HepG2 (cell line): ENCODE measurements around the gene SIRPA. TPM values are rescaled to one million over a fixed set of nuclear protein-coding genes. Genes with fewer than 3 reads are reported as not detected.

Source experiments
- ATAC-seq: fragments of 200-7000 bp; cut with Tn5 transposase; 3 replicates; pipeline ENCODE4 v1.9.1; 2020; ENCODE audit warnings: mild to moderate bottlenecking, moderate library complexity
- BruUV-seq: library from RNA; stranded (reverse); fragments of 400-500 nt; replicated peaks from 2 replicates; lab custom pipeline; 2021; lab: Mats Ljungman, UMichigan
- CTCF ChIA-PET: fragments of 300-600 bp; formaldehyde crosslinking; extraction: SDS; loops from one replicate; lab custom pipeline; 2021; ENCODE audit warnings: low total read pairs, inconsistent platforms, low intra/inter-chr PET ratio; lab: Yijun Ruan, JAX
- POLR2A ChIA-PET: fragments of 350-600 bp; sonication (Branson Sonifier 250); formaldehyde crosslinking; loops from one replicate; lab custom pipeline; 2020; ENCODE audit warnings: antibody characterized with exemption, inconsistent platforms; lab: Yijun Ruan, JAX
- DNase-seq: peaks from one replicate; pipeline ENCODE4 v3.0.0-alpha.2; 2015; ENCODE audit warnings: low spot score
- FAIRE-seq: peaks from 3 replicates; lab custom pipeline; 2011; peaks lifted over from hg19 to GRCh38; lab: Jason Lieb, UNC
- H2AFZ ChIP-seq: one replicate; pipeline ENCODE4 v1.6.1; 2011; ENCODE audit warnings: low read length, inconsistent platforms
- H3K27ac ChIP-seq: fragments of 300-600 bp; 3 replicates; pipeline ENCODE4 v1.8.0; 2011; ENCODE audit warnings: mixed run types, mild to moderate bottlenecking, mixed read lengths, low read length, inconsistent platforms; ENCODE audit not compliant: insufficient read depth; ENCODE audit errors: extremely low read length
- H3K27me3 ChIP-seq, 2 experiments: fragments of 200-600 bp in 1 of 2; 2 replicates in 1 of 2; 3 replicates in 1 of 2; pipeline versions ENCODE4 v1.6.0 to v1.8.0; 2011; ENCODE audit warnings: low read length in 2 of 2, mild to moderate bottlenecking in 2 of 2, moderate library complexity in 2 of 2, inconsistent platforms in 1 of 2; ENCODE audit not compliant: insufficient read depth in 2 of 2, control insufficient read depth in 1 of 2
- H3K36me3 ChIP-seq, 2 experiments: fragments of 200-600 bp in 1 of 2; replicated peaks in 1 of 2; 2 replicates in 1 of 2; 3 replicates in 1 of 2; pipeline versions ENCODE4 v1.5.1 to v1.8.0; 2011; ENCODE audit warnings: low read length in 2 of 2, inconsistent platforms in 1 of 2; ENCODE audit not compliant: insufficient read depth in 2 of 2, control insufficient read depth in 1 of 2
- H3K4me1 ChIP-seq: 2 replicates; pipeline ENCODE4 v1.5.1; 2012; ENCODE audit warnings: low read length, inconsistent platforms; ENCODE audit not compliant: insufficient read depth
- H3K4me2 ChIP-seq: 2 replicates; pipeline ENCODE4 v1.6.0; 2011; ENCODE audit warnings: low read depth, low read length, inconsistent platforms
- H3K4me3 ChIP-seq, 3 experiments: fragments of 200-600 bp in 1 of 3; sonication (generic), shearing (Covaris generic) in 1 of 3; replicated peaks in 1 of 3; 2 replicates each; pipeline ENCODE4 v1.5.1; 2011 to 2016; ENCODE audit warnings: low read length in 3 of 3, inconsistent platforms in 2 of 3, low read depth in 2 of 3, mild to moderate bottlenecking in 2 of 3, control low read depth in 1 of 3, mixed read lengths in 1 of 3; ENCODE audit not compliant: insufficient read depth in 1 of 3
- H3K79me2 ChIP-seq: one replicate; pipeline ENCODE4 v1.6.1; 2011; ENCODE audit warnings: low read length, inconsistent platforms; ENCODE audit not compliant: insufficient read depth
- H3K9ac ChIP-seq: 2 replicates; pipeline ENCODE4 v1.6.0; 2011; ENCODE audit warnings: mild to moderate bottlenecking, low read depth, low read length, inconsistent platforms; ENCODE audit not compliant: insufficient read depth
- H3K9me3 ChIP-seq: 2 replicates; pipeline ENCODE4 v1.5.1; 2012; ENCODE audit warnings: mild to moderate bottlenecking, low read length
- H4K20me1 ChIP-seq: 2 replicates; pipeline ENCODE4 v1.6.0; 2011; ENCODE audit warnings: inconsistent platforms, mild to moderate bottlenecking, low read length, moderate library complexity; ENCODE audit not compliant: insufficient read depth
- AGO2 ChIP-seq: fragments of 200-400 bp; formaldehyde crosslinking; optimal IDR thresholded peaks from 2 replicates; pipeline ENCODE3; 2017; ENCODE audit warnings: mild to moderate bottlenecking, low read depth, low read length, moderate library complexity
- ATF7 ChIP-seq, 2 experiments: fragments of 450-650 bp in 1 of 2; sonication (generic) in 1 of 2; formaldehyde crosslinking in 1 of 2; IDR thresholded peaks; 2 replicates each; pipeline versions ENCODE4 v1.4.0 to v1.6.1; 2016 to 2020; ENCODE audit warnings: antibody characterized with exemption in 1 of 2, mild to moderate bottlenecking in 1 of 2, missing genetic modification reagents in 1 of 2
- CREB1 ChIP-seq, 2 experiments: fragments of 450-650 bp in 1 of 2; IDR thresholded peaks; 2 replicates each; pipeline ENCODE4 v1.6.1; 2016 to 2017; ENCODE audit warnings: control low read depth in 1 of 2, mild to moderate bottlenecking in 1 of 2, missing compliant biosample characterization in 1 of 2, missing genetic modification characterization in 1 of 2
- FOXC1 ChIP-seq: sonication (generic); formaldehyde crosslinking; IDR thresholded peaks from 2 replicates; pipeline ENCODE4 v1.8.0; 2022; ENCODE audit warnings: mild to moderate bottlenecking, missing genetic modification reagents, borderline replicate concordance
- FOXO1 ChIP-seq: sonication (generic); formaldehyde crosslinking; IDR thresholded peaks from 2 replicates; pipeline ENCODE4 v1.4.0; 2020; ENCODE audit warnings: missing genetic modification reagents
- HNRNPLL ChIP-seq: fragments of 200-400 bp; formaldehyde crosslinking; IDR thresholded peaks from 2 replicates; pipeline ENCODE4 v1.6.1; 2017; ENCODE audit warnings: mild to moderate bottlenecking, low read depth, low read length; ENCODE audit not compliant: poor library complexity, severe bottlenecking
- LBX2 ChIP-seq: sonication (generic); formaldehyde crosslinking; IDR thresholded peaks from 2 replicates; pipeline ENCODE4 v1.5.0; 2020; ENCODE audit warnings: missing genetic modification reagents, mild to moderate bottlenecking, borderline replicate concordance
- MYNN ChIP-seq: sonication (generic); formaldehyde crosslinking; IDR thresholded peaks from 2 replicates; pipeline ENCODE4 v1.4.0; 2020; ENCODE audit warnings: mild to moderate bottlenecking, low read depth, missing genetic modification reagents
- SATB2 ChIP-seq: sonication (generic); formaldehyde crosslinking; IDR thresholded peaks from 2 replicates; pipeline ENCODE4 v1.5.0; 2020; ENCODE audit warnings: missing genetic modification reagents
- SETDB1 ChIP-seq: sonication (generic); formaldehyde crosslinking; IDR thresholded peaks from 2 replicates; pipeline ENCODE4 v1.5.1; 2020; ENCODE audit warnings: missing genetic modification reagents, mild to moderate bottlenecking, borderline replicate concordance
- TFAP4 ChIP-seq: sonication (generic); IDR thresholded peaks from 2 replicates; pipeline ENCODE4 v1.6.1; 2016; ENCODE audit warnings: low read depth, borderline replicate concordance
- ZNF362 ChIP-seq: sonication (generic); formaldehyde crosslinking; IDR thresholded peaks from 2 replicates; pipeline ENCODE4 v1.4.0; 2020; ENCODE audit warnings: missing genetic modification reagents, mild to moderate bottlenecking, borderline replicate concordance
- ZNF484 ChIP-seq: sonication (generic); formaldehyde crosslinking; IDR thresholded peaks from 2 replicates; pipeline ENCODE4 v1.5.1; 2020; ENCODE audit warnings: mild to moderate bottlenecking, low read depth, missing genetic modification reagents, borderline replicate concordance
- ZNF605 ChIP-seq: sonication (generic); formaldehyde crosslinking; IDR thresholded peaks from 2 replicates; pipeline ENCODE4 v1.8.0; 2022; ENCODE audit warnings: mild to moderate bottlenecking, missing genetic modification reagents
- ZNF704 ChIP-seq: sonication (generic); formaldehyde crosslinking; IDR thresholded peaks from 2 replicates; pipeline ENCODE4 v1.8.1; 2023; ENCODE audit warnings: mild to moderate bottlenecking, inconsistent platforms, moderate library complexity, missing genetic modification reagents, borderline replicate concordance
- WGBS: methylation state at CpG from one replicate; pipeline ENCODE4 v1.1.6; 2017; ENCODE audit warnings: low lambda C conversion rate; 5-methylcytosine and 5-hydroxymethylcytosine counted together
- in situ Hi-C: cut with HindIII; loops from 2 replicates; pipeline ENCODE4 v1.10.0; 2017; ENCODE audit warnings: low pct_unique_long_range_greater_than_20kb; ENCODE audit not compliant: extremely low pct_ligation_motif_present
- intact Hi-C: fragments of 100-400 bp; cut with micrococcal nuclease; formaldehyde crosslinking; loops from one replicate; pipeline ENCODE4 v1.10.0; 2022; ENCODE audit not compliant: unreplicated experiment
- polyA plus RNA-seq, 8 experiments: library from polyadenylated mRNA; depleted of rRNA in 3 of 8; stranded (reverse) in 7 of 8; unstranded in 1 of 8; fragments of >200 nt; fragmentation: Illumina TruSeq in 4 of 8; extraction: Trizol in 4 of 8; gene quantifications; 2 replicates each; pipeline versions ENCODE4 v1.2.1 to v1.2.3, GENCODE V29; 2011 to 2016; ENCODE audit warnings: low read depth in 4 of 8, missing spikeins in 1 of 8, mixed read lengths in 1 of 8; ENCODE audit not compliant: insufficient read depth in 1 of 8
- total RNA-seq, 5 experiments: library from RNA; depleted of rRNA; stranded (reverse); fragments of >200 nt; fragmentation: Illumina TruSeq; extraction: Trizol; gene quantifications; 2 replicates each; pipeline ENCODE4 v1.2.3, GENCODE V29; 2016; ENCODE audit warnings: low read depth in 1 of 5

SIRPA gene
- total and polyA plus RNA-seq, 2 of the 13 experiments (the other 11 are each of a cell fraction or from before 2014, with no cell fraction given), result 7.2 to 17.6 TPM

- no peak for TF ChIP-seq SETDB1 (CRISPR knock-in tag)
- TF ChIP-seq LBX2, result no peak
- no peak for TF ChIP-seq ZNF484 (CRISPR knock-in tag)
- no peak for TF ChIP-seq AGO2
- no peak for TF ChIP-seq ZNF362 (CRISPR knock-in tag)
- TF ChIP-seq SATB2, result no peak
- TF ChIP-seq MYNN (CRISPR knock-in tag), result no peak
Observed at GRCh38 chr20:1870323-1870722, 24.9 kb upstream of the SIRPA start (continued).

GRCh38 chr20:1870792-1871550 lies 24.2 kb upstream of the SIRPA start:
- no peak overlapping the region for H3K27ac ChIP-seq
- TF ChIP-seq FOXC1 (CRISPR knock-in tag), result no peak
- TF ChIP-seq HNRNPLL, result peak; percentile 14
- TF ChIP-seq FOXO1, result no peak
- no peak for TF ChIP-seq ZNF704 (CRISPR knock-in tag)
- peak; percentile 89 for TF ChIP-seq CREB1 (IDR thresholded peaks at IDR 0.05)
- TF ChIP-seq CREB1 (CRISPR knock-in tag; IDR thresholded peaks at IDR 0.05), result no peak
- peak; percentile 97 for TF ChIP-seq ATF7 (IDR thresholded peaks at IDR 0.05)
- TF ChIP-seq ATF7 (CRISPR knock-in tag; IDR thresholded peaks at IDR 0.05), result no peak
- TF ChIP-seq TFAP4, result no peak
- 0 out of 2 replicates have a peak, but pooled peaks have one; percentile 9 for TF ChIP-seq ZNF605
- TF ChIP-seq, all 625 proteins: peak for 4
- Histone ChIP-seq H3K4me3 (no peak overlapping the region), H3K4me1 (peaks cover 69% of the 10 kb centered on the region), H3K9ac (no peak overlapping the region), H3K4me2 (no peak overlapping the region), H3K27me3 (no peaks in the 10 kb centered on the region), H2AFZ (no peak overlapping the region), H3K36me3 (no peaks in the 10 kb centered on the region), H3K79me2 (no peaks in the 10 kb centered on the region), H3K9me3 (no peaks in the 10 kb centered on the region), H4K20me1 (no peaks in the 10 kb centered on the region)
- FAIRE-seq (no peak), DNase-seq (no peak), ATAC-seq (no peak)
- in situ Hi-C loops (no loop called here), intact Hi-C loops (no loop called here)
- WGBS, result 36% methylated on average over 16 of the region's 17 CpGs
- CTCF ChIA-PET, result no interaction called here
- BruUV-seq, result no TSS peak
- POLR2A ChIA-PET, result interaction anchor here (0.7 to 0.8 kb wide), 2 partner anchors 25 to 59 kb away, joined by 3 to 4 read pairs; no protein-coding TSS in a partner anchor
